HEK293 (cell line): ENCODE measurements around the gene RPAP3.
"Not testable (repeated sequence)": the region's sequence is repeated elsewhere in the genome, so short reads cannot be mapped to it uniquely, and the experiment has no call there.

Experiments used
- CTCF ChIA-PET: fragments of 350-600 bp; formaldehyde crosslinking; extraction: SDS; loops from one replicate; lab custom pipeline; 2021; ENCODE audit warnings: antibody characterized with exemption; lab: Yijun Ruan, JAX
- POLR2A ChIA-PET: fragments of 300-600 bp; formaldehyde crosslinking; extraction: SDS; loops from one replicate; lab custom pipeline; 2020; ENCODE audit warnings: antibody characterized with exemption, inconsistent platforms; lab: Yijun Ruan, JAX
- H3K27ac ChIP-seq: fragments of 200-500 bp; sonication (Bioruptor generic); 2 replicates; pipeline ENCODE4 v1.5.1; 2014; ENCODE audit warnings: low read depth, low read length, control low read depth, inconsistent platforms; ENCODE audit errors: extremely low read depth
- H3K36me3 ChIP-seq, 2 experiments: fragments of 200-500 bp in 1 of 2; sonication (Bioruptor generic) in 1 of 2; 1 replicate in 1 of 2; 2 replicates in 1 of 2; pipeline ENCODE4 v1.5.1; 2014 to 2017; ENCODE audit warnings: inconsistent platforms in 2 of 2, low read length in 2 of 2; ENCODE audit not compliant: control insufficient read depth in 2 of 2, insufficient read depth in 1 of 2
- H3K4me1 ChIP-seq: fragments of 200-500 bp; sonication (Bioruptor generic); 2 replicates; pipeline ENCODE4 v1.5.1; 2014; ENCODE audit warnings: mild to moderate bottlenecking, low read length, inconsistent platforms; ENCODE audit not compliant: control insufficient read depth, insufficient read depth
- H3K4me3 ChIP-seq: 2 replicates; pipeline ENCODE4 v1.5.1; 2011; ENCODE audit warnings: low read depth, mild to moderate bottlenecking, control low read depth, low read length, moderate library complexity
- H3K9me3 ChIP-seq: fragments of 200-500 bp; sonication (Bioruptor generic); 2 replicates; pipeline ENCODE4 v1.5.1; 2014; ENCODE audit warnings: low read depth, low read length, inconsistent platforms; ENCODE audit not compliant: control insufficient read depth, insufficient read depth
- BCL11B ChIP-seq: fragments of 450-650 bp; formaldehyde crosslinking; IDR thresholded peaks from 2 replicates; pipeline ENCODE4 v1.5.1; 2016; ENCODE audit warnings: low read depth, missing biosample characterization, missing genetic modification characterization
- EGR2 ChIP-seq: fragments of 450-650 bp; formaldehyde crosslinking; IDR thresholded peaks from 2 replicates; pipeline ENCODE4 v1.5.1; 2016; ENCODE audit warnings: low read depth, missing biosample characterization, missing genetic modification characterization
- SETDB1 ChIP-seq: IDR thresholded peaks from one replicate; pipeline ENCODE4 v1.6.1; 2017; ENCODE audit warnings: mild to moderate bottlenecking, low read length, moderate library complexity, mixed read lengths; ENCODE audit not compliant: insufficient read length
- ZIC2 ChIP-seq: fragments of 450-650 bp; formaldehyde crosslinking; IDR thresholded peaks from 2 replicates; pipeline ENCODE4 v1.5.1; 2016; ENCODE audit warnings: missing biosample characterization, missing genetic modification characterization
- ZNF140 ChIP-seq: fragments of 450-650 bp; formaldehyde crosslinking; IDR thresholded peaks from 2 replicates; pipeline ENCODE4 v1.5.1; 2016; ENCODE audit warnings: missing biosample characterization, missing genetic modification characterization
- ZNF146 ChIP-seq: fragments of 450-650 bp; formaldehyde crosslinking; IDR thresholded peaks from 2 replicates; pipeline ENCODE4 v1.5.1; 2016; ENCODE audit warnings: missing biosample characterization, missing genetic modification characterization
- ZNF169 ChIP-seq: fragments of 450-650 bp; formaldehyde crosslinking; IDR thresholded peaks from 2 replicates; pipeline ENCODE4 v1.5.1; 2016; ENCODE audit warnings: missing biosample characterization, missing genetic modification characterization
- ZNF175 ChIP-seq: fragments of 450-650 bp; formaldehyde crosslinking; IDR thresholded peaks from 2 replicates; pipeline ENCODE4 v1.5.1; 2016; ENCODE audit warnings: missing biosample characterization, missing genetic modification characterization
- ZNF2 ChIP-seq: fragments of 450-650 bp; formaldehyde crosslinking; IDR thresholded peaks from 2 replicates; pipeline ENCODE4 v1.5.1; 2016; ENCODE audit warnings: missing biosample characterization, missing genetic modification characterization
- ZNF214 ChIP-seq: fragments of 450-650 bp; formaldehyde crosslinking; IDR thresholded peaks from 2 replicates; pipeline ENCODE4 v1.5.1; 2017; ENCODE audit warnings: missing biosample characterization, mild to moderate bottlenecking, missing genetic modification characterization, borderline replicate concordance
- ZNF529 ChIP-seq: fragments of 450-650 bp; formaldehyde crosslinking; IDR thresholded peaks from 2 replicates; pipeline ENCODE4 v1.5.1; 2017; ENCODE audit warnings: missing genetic modification characterization, missing biosample characterization; ENCODE audit not compliant: insufficient replicate concordance
- ZNF621 ChIP-seq: fragments of 450-650 bp; formaldehyde crosslinking; IDR thresholded peaks from 2 replicates; pipeline ENCODE4 v1.5.1; 2017; ENCODE audit warnings: missing biosample characterization, missing genetic modification characterization
- TF ChIP-seq, protein P1 (sequence below): fragments of 450-650 bp; formaldehyde crosslinking; conservative IDR thresholded peaks from 2 replicates; pipeline ENCODE4 v1.5.1; 2016; ENCODE audit warnings: low read depth, missing biosample characterization, missing genetic modification characterization
- TF ChIP-seq, protein P2 (sequence below): fragments of 450-650 bp; formaldehyde crosslinking; optimal IDR thresholded peaks from 2 replicates; pipeline ENCODE3; 2016; ENCODE audit warnings: missing biosample characterization, mild to moderate bottlenecking, missing genetic modification characterization
- TF ChIP-seq, protein P3 (sequence below): fragments of 450-650 bp; formaldehyde crosslinking; IDR thresholded peaks from 2 replicates; pipeline ENCODE4 v1.5.1; 2016; ENCODE audit warnings: missing biosample characterization, missing genetic modification characterization
- TF ChIP-seq, protein P4 (sequence below): fragments of 450-650 bp; formaldehyde crosslinking; IDR thresholded peaks from 2 replicates; pipeline ENCODE4 v1.5.1; 2016; ENCODE audit warnings: missing biosample characterization, missing genetic modification characterization, borderline replicate concordance
- TF ChIP-seq, protein P5 (sequence below): IDR thresholded peaks from 2 replicates; pipeline ENCODE4 v1.6.1; 2011; ENCODE audit warnings: mild to moderate bottlenecking, low read depth, low read length, borderline replicate concordance

Gene RPAP3

DNA sequence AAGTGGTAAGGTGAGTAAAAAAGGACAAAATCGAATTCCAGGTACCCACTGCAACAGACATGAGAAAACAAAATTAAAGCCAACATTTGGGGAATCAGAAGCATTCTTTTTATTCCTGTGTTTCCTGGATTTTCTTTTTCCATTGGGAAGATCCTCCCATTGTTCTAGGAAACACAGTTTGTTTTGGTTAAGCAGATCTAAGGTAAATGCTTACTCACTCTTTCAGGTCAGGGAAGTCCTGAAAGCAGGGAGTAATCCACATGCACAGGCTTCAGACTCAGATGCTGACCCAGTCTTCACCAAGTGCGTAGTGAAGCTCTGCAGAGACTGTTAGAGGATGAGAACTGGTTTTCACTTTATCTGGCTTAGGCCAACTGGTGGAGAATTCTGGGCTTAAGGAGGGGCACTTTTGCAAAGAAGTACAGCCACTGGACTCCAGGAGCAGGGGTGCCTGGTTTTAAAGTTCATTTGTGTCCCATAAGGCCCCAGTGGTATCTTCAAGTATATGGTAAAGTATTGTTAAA, 57.7 kb downstream of the RPAP3 start (continued):
- TF ChIP-seq, protein P1, sequence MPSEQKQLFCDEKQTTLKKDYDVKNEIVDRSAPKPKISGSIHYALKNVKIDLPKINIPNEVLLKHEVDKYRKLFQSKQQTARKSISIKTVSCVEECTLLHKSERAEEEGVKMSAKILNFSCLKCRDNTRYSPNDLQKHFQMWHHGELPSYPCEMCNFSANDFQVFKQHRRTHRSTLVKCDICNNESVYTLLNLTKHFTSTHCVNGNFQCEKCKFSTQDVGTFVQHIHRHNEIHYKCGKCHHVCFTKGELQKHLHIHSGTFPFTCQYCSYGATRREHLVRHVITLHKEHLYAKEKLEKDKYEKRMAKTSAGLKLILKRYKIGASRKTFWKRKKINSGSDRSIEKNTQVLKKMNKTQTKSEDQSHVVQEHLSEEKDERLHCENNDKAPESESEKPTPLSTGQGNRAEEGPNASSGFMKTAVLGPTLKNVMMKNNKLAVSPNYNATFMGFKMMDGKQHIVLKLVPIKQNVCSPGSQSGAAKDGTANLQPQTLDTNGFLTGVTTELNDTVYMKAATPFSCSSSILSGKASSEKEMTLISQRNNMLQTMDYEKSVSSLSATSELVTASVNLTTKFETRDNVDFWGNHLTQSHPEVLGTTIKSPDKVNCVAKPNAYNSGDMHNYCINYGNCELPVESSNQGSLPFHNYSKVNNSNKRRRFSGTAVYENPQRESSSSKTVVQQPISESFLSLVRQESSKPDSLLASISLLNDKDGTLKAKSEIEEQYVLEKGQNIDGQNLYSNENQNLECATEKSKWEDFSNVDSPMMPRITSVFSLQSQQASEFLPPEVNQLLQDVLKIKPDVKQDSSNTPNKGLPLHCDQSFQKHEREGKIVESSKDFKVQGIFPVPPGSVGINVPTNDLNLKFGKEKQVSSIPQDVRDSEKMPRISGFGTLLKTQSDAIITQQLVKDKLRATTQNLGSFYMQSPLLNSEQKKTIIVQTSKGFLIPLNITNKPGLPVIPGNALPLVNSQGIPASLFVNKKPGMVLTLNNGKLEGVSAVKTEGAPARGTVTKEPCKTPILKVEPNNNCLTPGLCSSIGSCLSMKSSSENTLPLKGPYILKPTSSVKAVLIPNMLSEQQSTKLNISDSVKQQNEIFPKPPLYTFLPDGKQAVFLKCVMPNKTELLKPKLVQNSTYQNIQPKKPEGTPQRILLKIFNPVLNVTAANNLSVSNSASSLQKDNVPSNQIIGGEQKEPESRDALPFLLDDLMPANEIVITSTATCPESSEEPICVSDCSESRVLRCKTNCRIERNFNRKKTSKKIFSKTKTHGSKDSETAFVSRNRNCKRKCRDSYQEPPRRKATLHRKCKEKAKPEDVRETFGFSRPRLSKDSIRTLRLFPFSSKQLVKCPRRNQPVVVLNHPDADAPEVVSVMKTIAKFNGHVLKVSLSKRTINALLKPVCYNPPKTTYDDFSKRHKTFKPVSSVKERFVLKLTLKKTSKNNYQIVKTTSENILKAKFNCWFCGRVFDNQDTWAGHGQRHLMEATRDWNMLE (tag by site-specific recombination) = no peak
- no peak for TF ChIP-seq ZIC2
- no peak for TF ChIP-seq ZNF621 (tag by site-specific recombination)
- TF ChIP-seq ZNF214 (tag by site-specific recombination) = no peak
- TF ChIP-seq, protein P2, sequence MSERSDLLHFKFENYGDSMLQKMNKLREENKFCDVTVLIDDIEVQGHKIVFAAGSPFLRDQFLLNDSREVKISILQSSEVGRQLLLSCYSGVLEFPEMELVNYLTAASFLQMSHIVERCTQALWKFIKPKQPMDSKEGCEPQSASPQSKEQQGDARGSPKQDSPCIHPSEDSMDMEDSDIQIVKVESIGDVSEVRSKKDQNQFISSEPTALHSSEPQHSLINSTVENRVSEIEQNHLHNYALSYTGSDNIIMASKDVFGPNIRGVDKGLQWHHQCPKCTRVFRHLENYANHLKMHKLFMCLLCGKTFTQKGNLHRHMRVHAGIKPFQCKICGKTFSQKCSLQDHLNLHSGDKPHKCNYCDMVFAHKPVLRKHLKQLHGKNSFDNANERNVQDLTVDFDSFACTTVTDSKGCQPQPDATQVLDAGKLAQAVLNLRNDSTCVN (tag by site-specific recombination) = no peak

DNA sequence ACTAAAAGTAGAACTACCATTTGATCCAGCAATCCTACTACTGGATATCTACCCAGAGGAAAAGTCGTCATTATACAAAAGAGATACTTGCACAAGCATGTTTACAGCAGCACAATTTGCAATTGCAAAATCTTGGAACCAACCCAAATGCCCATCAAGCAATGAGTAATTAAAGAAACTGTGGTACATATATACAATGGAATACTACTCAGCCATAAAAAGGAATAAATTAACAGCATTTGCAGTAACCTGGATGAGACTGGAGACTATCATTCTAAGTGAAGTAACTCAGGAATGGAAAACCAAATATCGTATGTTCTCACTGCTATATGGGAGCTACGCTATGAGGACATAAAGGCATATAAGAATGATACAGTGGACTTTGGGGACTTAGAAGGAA, 63.5 kb downstream of the RPAP3 start:
- H3K36me3 ChIP-seq, H3K4me3 ChIP-seq, H3K4me1 ChIP-seq: not testable (repeated sequence)
- CTCF ChIA-PET = interaction anchor here (0.6 kb wide), 1 partner anchor 25 kb away, joined by 3 read pairs; no protein-coding TSS in a partner anchor
- TF ChIP-seq ZNF146 = 0 out of 2 replicates have a peak, but pooled peaks have one; percentile 57
- TF ChIP-seq, all 188 proteins: peak for 1; not testable (repeated sequence) for 187
- H3K9me3 ChIP-seq, POLR2A ChIA-PET, H3K27ac ChIP-seq: not testable (repeated sequence)

DNA sequence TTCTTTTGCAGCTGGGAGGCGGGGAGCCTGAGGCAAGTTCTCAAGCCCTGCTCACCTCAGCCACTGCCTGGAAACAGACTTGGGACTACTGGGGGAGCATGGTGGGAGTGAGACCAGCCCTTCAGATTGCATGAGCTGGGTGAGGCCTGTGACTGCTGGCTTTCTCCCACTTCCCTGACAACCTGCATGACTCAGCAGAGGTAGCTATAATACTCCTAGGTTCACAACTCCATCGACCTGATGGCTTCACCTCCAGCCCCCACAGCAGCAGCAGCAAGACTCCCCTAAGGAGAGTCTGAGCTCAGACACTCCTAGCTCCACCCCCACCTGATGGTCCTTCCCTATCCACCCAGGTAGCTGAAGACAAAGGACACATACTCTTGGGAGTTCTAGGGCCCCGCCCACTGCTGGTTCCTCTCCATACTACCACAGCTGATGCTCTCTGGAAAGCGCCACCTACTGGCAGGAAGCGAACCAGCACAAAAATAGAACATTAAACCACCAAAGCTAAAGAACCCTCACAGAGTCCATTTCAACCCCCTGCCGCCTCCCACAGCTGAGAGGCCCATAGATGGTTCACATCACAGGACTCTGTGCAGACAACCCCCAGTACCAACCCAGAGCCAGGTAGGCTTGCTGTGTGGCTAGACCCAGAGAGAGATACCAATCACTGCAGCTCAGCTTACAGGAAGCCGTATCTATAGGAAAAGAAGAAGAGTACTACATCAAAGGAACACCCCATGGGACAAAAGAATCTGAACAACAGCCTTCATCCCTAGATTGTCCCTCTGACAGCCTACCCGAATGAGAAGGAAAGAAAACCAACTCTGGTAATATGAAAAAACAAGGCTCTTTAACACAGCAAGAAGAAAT, 68.7 kb downstream of the RPAP3 start:
- ChIA-PET CTCF (interaction anchor here (0.6 to 2.7 kb wide), 32 partner anchors 9 to 684 kb away, joined by 3 to 17 read pairs (median 4); no protein-coding TSS in a partner anchor), POLR2A (interaction anchor here (0.8 kb wide), 1 partner anchor 69 kb away, joined by 3 read pairs; the partner anchor contains the start of gene RPAP3)
- H3K4me3 ChIP-seq = no peak overlapping the region
- TF ChIP-seq SETDB1 = no peak
- 0 out of 2 replicates have a peak, but pooled peaks have one; percentile 37 for TF ChIP-seq ZNF2 (tag by site-specific recombination)
- TF ChIP-seq ZNF169 (tag by site-specific recombination) = no peak
- no peak for TF ChIP-seq ZNF214 (tag by site-specific recombination)
- TF ChIP-seq, protein P3, sequence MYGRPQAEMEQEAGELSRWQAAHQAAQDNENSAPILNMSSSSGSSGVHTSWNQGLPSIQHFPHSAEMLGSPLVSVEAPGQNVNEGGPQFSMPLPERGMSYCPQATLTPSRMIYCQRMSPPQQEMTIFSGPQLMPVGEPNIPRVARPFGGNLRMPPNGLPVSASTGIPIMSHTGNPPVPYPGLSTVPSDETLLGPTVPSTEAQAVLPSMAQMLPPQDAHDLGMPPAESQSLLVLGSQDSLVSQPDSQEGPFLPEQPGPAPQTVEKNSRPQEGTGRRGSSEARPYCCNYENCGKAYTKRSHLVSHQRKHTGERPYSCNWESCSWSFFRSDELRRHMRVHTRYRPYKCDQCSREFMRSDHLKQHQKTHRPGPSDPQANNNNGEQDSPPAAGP (tag by site-specific recombination) = no peak
- no peak for TF ChIP-seq ZNF175 (tag by site-specific recombination)
- TF ChIP-seq, protein P4, sequence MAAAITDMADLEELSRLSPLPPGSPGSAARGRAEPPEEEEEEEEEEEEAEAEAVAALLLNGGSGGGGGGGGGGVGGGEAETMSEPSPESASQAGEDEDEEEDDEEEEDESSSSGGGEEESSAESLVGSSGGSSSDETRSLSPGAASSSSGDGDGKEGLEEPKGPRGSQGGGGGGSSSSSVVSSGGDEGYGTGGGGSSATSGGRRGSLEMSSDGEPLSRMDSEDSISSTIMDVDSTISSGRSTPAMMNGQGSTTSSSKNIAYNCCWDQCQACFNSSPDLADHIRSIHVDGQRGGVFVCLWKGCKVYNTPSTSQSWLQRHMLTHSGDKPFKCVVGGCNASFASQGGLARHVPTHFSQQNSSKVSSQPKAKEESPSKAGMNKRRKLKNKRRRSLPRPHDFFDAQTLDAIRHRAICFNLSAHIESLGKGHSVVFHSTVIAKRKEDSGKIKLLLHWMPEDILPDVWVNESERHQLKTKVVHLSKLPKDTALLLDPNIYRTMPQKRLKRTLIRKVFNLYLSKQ (tag by site-specific recombination) = no peak
- no peak for TF ChIP-seq ZNF140
- no peak for TF ChIP-seq ZNF529 (tag by site-specific recombination)
- TF ChIP-seq, protein P2 (tag by site-specific recombination) = no peak
- TF ChIP-seq EGR2 (tag by site-specific recombination) = 0 out of 2 replicates have a peak, but pooled peaks have one; percentile 6
- TF ChIP-seq BCL11B (tag by site-specific recombination) = no peak
- TF ChIP-seq, protein P5, sequence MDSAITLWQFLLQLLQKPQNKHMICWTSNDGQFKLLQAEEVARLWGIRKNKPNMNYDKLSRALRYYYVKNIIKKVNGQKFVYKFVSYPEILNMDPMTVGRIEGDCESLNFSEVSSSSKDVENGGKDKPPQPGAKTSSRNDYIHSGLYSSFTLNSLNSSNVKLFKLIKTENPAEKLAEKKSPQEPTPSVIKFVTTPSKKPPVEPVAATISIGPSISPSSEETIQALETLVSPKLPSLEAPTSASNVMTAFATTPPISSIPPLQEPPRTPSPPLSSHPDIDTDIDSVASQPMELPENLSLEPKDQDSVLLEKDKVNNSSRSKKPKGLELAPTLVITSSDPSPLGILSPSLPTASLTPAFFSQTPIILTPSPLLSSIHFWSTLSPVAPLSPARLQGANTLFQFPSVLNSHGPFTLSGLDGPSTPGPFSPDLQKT = no peak
- no peaks in the 10 kb centered on the region for H3K4me1 ChIP-seq
- no peak overlapping the region for H3K27ac ChIP-seq
- peaks cover 0 to 4% of the 10 kb centered on the region in 2 experiments; a peak in 1 of 3 replicates for H3K36me3 ChIP-seq
- no peaks in the 10 kb centered on the region for H3K9me3 ChIP-seq
